Ramos (cell line): ENCODE results near the gene HOXD1.

Source experiments
- in situ Hi-C: fragments of 300-500 bp; cut with MboI; formaldehyde crosslinking; loops from one replicate; pipeline ENCODE4 v1.14.3; 2022; ENCODE audit warnings: low sequenced_read_pairs; ENCODE audit not compliant: unreplicated experiment

HOXD1 gene

DNA sequence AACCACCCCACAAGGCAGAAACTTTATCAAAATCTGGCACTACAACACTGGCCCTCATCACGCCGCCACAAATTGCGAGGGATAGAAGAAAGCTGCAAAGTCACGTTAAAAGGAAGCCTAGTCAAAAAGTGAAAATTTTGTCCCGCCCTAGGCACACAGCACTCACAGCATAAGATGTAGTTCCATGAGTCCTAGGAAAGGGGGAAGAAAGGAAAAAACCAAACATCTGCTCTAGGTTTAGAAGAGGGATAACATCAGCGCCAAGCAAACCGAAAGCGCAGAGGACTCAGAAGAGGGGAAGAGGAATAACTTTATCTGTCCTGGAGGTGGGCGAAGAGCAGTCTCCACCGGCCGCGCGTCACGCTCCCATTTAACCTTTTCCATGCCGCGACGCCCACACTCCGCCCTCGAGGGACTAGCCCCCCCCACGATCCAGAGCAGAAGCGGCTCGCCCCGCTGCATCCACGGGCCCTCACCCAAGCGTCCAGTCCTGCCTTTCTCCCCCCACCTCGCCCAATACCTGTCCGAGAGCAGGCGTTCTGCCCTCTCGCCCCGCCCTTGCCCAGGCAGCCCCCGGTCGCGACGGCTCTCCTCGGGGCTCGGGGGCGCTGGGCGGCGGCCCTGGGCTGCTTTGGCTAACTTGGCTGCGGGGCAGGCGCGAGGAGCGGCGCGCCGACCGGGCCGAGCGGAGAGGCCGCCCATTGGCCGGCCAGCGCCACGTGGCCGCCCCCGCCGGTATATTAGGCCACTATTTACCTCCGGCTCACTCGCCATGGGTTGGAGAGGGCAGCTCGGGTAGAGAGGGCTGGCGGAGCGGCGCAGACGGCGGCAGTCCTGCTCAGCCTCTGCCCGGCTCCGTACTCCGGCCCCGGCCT, at the start of gene HOXD1:
Gene HOXD1, plus strand, starts transcription at position 770 of the 875 bp plus-strand sequence. CDS start 134 bp downstream, outside the sequence.
- in situ Hi-C loops: no loop called here

DNA sequence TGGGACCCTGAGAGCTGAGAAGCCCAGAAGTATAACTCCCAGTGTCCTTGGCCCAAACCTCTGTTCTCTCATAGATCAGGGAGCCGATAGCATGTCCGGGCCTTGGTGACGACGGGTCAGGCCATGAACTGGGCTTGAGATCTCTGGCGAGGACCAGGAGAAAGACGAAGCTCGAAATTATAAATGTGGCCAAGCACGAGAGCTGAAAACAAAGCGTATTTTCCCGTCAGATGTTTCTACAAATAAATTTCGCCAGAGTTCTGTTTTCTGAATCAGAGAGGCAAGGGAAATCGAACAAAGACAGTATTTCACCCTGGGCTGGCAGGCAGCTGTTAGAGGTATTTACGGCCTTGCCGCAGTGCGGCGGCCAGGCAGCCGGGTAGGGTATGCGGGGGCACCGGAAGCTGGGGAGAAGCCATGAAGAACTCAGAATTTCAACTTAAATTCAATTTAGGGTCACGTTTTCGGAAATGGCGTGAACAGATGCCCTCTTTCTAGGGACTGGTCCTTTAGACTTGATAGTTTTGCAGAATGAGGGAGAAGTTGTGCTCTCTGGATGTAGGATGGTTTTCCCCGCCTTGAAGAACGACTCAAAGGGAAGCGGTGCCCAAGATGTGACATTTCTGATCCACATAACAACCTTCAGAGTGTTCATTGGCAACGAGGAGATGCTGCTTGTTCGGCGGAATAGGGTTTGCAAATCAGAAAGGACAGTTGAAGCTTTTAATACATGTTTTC, 49.4 kb upstream of the HOXD1 start:
- in situ Hi-C loops: loop anchor here (25.0 kb wide), 2 partner anchors 673 to 998 kb away; no protein-coding TSS in a partner anchor

DNA sequence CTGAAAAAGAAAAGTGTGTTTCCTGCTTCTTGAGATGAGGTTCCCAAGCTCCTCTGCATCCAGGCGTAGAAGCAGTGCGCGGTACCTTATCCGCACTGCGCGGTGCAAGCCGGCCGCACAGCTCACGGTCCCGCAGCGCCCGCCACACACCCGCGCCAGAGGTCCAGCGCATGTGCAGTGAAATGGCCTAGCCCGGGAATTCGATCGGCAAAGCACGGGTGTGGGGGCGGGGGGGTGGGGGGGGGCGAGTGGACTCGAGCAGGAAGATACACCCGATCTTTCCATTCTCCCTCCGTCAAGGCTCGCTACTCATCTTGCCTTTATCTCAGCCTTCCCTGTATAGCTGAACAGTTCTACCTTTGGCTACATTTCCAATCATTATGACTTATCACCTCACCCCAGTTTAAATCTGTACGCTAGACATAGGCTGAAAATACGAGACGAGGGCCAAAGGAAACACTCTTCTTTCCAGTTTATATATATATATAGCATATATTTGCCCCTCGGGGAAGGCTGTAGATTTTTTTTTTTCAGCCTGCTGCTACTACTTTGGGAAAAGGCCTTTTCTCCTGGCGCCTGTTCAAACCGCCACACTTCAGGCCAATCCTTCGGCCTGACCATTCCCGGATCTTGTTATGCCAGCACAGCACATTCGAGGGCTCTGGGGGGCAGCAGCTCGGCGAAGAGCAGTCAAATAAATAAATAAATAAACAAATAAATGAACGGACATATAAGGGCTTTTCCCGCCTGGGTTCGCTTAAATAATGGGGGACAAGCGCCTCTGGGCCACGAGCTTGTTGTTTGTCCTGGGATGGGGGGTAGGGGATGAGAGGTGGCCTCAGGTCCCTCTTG, 48.6 kb upstream of the HOXD1 start:
- in situ Hi-C loops: loop anchor here (5.0 to 25.0 kb wide), 3 partner anchors 312 to 997 kb away; no protein-coding TSS in a partner anchor

DNA sequence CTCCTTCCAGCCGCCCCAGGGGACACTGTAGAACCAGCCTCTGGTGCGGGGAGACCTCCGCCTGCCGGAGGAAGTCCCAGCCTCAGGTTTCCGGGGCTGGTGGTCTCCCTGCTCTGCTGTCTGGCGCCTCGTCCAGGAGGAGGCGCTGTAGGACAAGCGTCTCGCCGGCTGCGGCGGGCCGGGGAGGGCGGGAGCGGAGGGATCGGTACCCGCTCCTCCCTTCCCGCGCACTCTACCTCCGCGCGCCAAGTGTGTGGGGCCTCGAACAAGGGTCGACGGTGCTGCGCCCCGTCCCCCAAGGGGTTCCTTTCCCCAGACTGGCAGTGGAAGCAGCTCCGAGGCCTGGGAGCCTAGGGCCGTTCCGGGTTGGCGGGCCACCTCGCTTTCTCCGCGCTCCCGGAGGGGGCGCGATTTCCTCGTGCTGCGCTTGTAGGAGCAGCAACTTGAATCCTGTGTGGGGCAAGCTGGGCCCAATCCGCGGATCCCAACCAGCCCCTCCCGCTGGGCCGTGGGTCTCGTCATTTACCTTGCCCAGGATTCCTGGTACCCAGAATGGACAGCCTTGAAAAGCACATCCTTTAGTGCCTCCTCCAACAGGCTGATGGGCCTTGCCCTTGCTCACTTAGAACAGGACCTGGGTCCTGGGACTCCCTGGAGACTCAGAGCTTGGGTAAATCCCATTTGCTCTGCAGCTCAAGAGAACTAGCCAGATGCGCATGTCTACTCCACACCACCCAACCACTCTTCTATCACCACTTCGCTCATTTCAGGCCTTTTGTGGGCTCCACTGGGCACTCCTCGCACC, 47.8 kb upstream of the HOXD1 start:
- in situ Hi-C loops: loop anchor here (5.0 to 25.0 kb wide), 3 partner anchors 312 to 997 kb away; no protein-coding TSS in a partner anchor

DNA sequence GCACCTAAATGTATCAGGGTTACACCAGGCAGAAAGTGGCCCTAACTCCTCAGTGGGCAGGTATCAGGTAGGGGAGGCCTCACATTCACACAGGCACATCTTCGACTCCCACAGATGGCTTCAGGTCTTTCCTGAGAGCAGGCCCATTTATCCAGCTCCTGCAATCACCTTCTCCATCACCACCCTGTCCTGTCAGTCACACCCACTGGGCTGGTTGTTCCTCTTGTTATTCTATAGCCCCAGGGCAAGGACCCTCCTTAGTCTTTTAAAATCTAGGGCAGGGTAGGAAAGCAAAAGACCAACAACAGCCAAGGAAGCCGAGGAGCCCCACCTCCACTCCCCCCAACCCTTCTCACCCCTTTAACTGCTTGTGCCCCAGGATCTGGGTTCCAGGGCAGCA, 46.2 kb upstream of the HOXD1 start:
- in situ Hi-C loops: loop anchor here (5.0 to 25.0 kb wide), 3 partner anchors 310 to 995 kb away; no protein-coding TSS in a partner anchor

DNA sequence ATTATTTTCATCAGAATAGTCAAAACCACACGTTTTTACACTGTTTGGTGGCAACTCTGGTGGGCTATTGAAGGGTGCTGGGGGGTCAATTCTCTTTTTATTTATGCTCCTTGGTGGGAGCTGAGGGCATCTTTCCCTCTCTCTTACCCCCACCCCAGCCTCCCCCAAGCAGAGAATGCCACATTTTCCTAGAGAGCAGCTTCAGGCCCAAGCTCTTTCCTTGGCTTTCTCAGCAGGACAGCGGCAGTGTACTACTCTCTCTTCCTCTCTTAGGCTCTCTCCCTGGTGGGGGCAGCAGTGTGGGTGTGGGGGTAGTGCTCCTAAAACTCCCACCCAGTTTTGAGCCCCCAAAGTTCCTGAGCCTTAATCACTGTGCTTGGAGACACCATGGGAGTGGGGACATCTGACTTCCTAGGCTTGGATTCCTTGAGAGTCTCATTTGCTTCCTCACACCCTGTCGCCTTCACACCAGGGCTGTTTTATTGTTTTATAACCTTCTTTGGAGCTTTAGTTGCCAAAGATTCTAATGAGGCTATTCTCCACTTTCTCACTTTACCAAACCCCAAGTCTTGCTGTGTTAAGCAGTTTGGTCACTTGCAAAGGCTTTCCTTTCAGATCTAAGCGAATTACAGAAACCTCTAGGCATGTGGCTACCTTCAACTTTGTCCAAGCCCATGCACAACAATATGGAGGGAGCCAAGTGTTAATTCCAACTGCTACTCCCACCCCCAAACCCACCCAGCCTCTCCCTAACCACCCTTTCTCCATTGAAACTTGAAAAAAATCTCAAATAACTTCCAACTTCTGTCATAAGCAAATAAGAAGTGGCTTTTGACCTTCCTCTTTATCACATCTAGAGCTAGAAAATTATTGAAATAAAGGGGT, 43.1 kb upstream of the HOXD1 start:
- in situ Hi-C loops: loop anchor here (25.0 kb wide), 2 partner anchors 667 to 992 kb away; no protein-coding TSS in a partner anchor

DNA sequence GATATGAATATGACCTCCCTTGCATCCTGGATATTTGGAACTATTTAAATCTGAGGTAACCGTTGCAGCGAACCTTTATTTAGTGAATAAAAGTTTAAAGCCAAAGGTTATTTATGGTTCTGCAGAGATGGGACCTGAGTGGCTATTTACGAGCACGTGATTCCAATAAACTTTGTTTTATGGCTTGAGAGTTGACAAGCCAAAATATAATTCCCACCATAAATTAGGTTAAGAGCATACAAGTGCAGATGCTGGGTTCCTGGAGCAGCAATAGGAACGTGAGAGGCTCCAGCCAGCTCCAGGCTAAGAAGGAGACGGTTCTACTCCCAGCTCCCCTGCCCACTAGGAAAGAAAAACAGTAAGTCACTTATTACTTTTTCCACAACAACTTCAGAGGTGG, 42.4 kb upstream of the HOXD1 start:
- in situ Hi-C loops: loop anchor here (25.0 kb wide), 2 partner anchors 666 to 991 kb away; no protein-coding TSS in a partner anchor

DNA sequence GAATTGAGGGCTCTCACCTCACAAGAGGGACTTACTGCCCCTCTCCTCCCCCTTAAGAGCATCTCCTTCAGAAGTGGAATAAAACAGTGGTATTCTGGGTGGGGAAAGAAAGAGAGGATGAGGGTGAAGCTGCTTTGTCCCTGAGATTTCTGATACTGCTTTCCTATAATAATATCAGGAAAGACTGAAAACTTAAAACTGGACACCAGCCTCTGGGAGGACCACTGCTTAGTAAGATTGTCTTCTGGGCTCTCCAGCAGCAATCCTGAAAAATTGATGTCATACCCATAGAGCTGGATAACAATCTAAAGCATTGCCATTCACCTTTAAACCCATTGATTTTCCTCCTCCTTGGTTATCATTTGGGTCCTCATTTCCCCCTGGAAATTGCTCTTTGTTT, 41.8 kb upstream of the HOXD1 start:
- in situ Hi-C loops: loop anchor here (25.0 kb wide), 2 partner anchors 666 to 991 kb away; no protein-coding TSS in a partner anchor

DNA sequence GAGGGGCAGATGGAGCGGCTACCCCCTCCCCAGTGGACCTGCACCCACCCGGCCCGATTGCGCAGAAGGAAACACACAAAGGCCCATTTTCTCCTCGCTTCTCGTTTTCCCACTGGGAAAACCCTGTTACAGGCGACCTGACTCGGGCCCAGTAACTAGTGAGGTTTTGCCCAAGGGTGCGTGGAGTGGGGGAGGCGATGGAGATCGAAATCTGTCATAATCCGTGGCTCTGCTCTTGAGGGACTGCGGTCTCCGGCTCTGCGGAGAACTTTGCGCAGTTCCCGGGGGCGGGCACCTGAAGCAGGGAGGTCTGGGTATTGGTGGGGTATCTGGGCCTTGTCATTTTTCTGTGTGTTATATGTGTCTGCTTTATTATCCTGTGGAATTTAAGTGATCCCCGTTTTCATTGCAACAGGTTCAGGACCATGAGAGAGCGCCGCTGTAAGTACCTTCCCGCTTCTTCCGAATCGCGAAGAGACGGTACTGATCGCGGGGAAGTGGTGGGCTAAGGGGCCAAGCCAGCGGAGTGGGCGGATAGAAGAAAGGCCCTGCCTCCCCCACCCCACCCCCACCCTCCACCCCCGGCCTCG, 41.2 kb upstream of the HOXD1 start:
- in situ Hi-C loops: loop anchor here (25.0 kb wide), 2 partner anchors 665 to 990 kb away; no protein-coding TSS in a partner anchor

DNA sequence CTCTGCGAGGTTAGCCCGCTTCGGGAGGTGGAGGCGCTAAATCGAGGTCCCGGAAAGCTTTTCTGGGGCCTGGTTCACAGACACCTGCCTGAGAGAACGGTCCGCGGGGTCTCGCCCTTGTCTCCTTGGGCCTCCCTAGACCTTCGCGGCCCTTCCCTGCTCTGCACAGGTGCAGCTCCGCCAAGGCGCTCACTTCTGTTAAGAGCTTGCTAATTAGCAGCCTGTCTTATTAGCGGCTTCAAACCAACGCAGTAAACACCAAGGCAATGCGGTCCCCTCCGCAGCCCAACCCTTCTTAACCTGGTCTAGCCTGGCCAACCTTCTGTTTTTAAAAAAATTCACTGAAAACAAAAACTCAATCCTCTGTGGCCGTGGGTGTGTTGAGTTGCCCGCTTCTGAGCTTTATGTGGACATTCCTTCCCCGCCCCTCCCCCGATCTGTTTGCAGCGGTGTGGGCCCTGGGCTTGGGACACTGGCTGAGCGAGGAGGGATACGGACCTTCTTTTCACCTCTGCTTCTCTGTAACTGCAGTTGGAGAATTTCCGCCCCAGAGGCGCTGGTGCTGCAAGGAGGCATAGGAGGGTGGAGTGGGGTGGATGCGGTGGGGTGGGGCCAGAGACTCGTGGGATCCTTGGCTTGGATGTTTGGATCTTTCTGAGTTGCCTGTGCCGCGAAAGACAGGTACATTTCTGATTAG, 40.5 kb upstream of the HOXD1 start:
- in situ Hi-C loops: loop anchor here (25.0 kb wide), 2 partner anchors 664 to 989 kb away; no protein-coding TSS in a partner anchor

DNA sequence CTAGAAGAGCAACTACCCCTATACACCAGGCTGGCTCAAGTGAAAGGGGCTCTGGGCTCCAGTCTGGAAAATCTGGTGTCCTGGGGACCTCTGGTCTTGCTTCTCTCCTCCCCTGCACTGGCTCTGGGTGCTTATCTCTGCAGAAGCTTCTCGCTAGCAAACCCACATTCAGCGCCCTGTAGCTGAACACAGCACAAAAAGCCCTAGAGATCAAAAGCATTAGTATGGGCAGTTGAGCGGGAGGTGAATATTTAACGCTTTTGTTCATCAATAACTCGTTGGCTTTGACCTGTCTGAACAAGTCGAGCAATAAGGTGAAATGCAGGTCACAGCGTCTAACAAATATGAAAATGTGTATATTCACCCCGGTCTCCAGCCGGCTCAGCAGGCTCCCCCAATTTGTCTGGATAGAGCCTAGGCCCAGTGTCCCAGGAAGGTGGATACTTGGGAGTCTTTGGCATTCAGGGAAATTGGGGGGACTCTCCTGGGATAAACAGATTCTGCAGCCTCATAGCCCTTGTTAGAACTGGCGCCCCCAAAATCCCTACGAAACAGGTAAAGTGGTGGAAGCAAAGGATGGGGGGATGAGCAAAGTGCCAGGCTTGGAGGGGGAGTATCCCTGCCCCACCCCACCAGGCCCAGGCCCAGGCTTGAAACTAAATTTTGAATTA, 39.6 kb upstream of the HOXD1 start:
- in situ Hi-C loops: loop anchor here (25.0 kb wide), 2 partner anchors 663 to 988 kb away; no protein-coding TSS in a partner anchor

DNA sequence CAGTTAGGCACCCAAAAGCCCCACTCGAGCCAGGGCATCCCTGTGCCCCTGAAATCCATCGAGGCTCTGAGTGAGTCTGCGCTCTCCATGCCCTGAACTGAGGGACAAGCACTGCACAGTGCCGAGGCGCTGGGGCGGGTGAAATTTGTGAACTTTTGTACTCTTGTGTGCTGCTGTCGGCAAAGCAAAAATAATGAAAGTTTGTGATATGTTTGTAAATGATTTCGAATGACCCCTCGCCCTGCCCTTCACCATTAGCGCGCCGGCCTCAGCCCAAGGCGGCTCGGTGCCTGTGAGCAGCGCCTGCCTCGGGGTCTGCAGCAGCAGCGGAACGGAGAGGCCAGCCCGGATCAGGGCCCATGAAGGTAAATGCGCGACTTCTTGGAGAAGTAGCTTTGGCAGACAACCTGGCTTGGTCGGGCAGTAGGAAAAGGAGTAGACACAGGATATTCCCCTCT, 39.0 kb upstream of the HOXD1 start:
- in situ Hi-C loops: loop anchor here (25.0 kb wide), 2 partner anchors 663 to 988 kb away; no protein-coding TSS in a partner anchor

DNA sequence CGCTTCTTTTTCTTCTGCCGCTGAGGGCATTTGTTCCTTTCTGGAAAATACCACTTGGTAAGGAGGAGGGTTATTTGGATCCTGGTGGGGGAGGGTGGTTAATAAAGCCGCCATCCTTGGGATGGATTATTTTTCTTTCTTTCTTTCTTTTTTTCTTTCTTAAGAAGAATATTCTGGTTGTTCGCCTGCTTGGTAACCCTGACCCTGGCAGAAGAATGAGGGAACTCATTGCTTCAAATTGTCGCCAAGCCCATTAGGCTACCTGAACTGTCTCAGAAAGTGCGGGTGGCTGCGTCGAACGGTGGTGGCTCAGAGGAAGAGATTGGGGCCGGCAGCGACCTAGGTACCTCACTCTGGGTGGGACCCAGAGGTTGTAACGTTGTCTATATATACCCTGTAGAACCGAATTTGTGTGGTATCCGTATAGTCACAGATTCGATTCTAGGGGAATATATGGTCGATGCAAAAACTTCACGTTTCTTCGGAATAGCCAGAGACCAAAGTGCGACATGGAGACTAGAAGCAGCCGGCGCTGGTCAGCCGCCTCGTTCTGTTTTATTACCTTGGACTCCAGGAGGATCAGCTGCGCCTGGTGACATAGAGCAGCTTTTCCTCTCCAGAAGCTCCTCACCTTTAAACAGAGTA, 38.4 kb upstream of the HOXD1 start:
- in situ Hi-C loops: loop anchor here (25.0 kb wide), 2 partner anchors 662 to 987 kb away; no protein-coding TSS in a partner anchor

DNA sequence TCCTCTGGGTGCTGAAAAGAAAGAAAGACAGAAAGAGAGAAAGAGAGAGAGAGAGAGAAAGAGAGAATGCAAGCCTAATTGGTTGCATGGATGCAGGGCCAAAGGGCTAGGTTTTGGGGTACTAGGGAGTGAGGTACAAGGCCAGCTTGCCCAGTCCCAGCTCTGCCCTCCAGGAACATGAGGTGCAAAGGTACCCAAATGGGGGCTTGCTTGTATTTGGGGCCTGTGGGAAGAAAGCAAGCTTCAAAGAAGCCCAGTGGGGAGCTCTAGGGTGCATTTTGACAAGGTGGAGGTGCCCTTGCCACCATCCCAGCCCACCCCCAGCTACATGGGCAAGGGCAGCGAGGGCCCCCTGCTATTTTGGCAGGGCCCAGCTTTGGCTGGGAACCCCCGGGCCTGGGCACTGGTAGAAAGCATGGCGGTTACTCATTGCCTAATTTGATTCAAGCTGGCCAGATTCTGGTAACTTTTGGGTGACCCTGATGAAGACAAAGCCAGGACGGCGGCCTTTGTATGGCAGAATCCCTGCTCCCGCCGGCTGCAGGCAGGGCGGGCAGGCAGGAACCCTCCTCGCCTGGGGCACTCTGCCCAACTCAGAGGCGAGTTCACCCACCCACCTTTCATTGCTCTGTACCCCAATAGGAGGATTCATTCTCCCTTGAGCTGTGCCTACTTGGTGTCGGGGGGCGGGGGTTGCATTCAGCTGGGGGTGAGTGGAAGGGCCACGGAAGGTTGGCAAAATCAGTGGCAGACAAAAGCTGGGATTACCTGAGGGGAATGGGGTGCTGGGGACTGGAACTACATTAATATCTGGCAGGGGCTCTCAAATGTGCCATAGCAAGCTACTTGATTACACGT, 37.7 kb upstream of the HOXD1 start:
- in situ Hi-C loops: no loop called here
